Measurements from ENCODE around the gene HS1BP3.

HS1BP3 gene

GRCh38 chr2:20596193-20596972 lies 54.5 kb downstream of the HS1BP3 start:
- DNase-seq: no peak

GRCh38 chr2:20595439-20596192 lies 55.3 kb downstream of the HS1BP3 start:
- DNase-seq: no peak

- DNase-seq: no peak
Measured at GRCh38 chr2:20594957-20595356, 55.9 kb downstream of the HS1BP3 start.

GRCh38 chr2:20594048-20594750 lies 56.7 kb downstream of the HS1BP3 start:
- DNase-seq: no peak

GRCh38 chr2:20593072-20594034 lies 57.5 kb downstream of the HS1BP3 start:
- no peak for DNase-seq

GRCh38 chr2:20592106-20593071 lies 58.5 kb downstream of the HS1BP3 start:
- no peak for DNase-seq

- DNase-seq: peak; percentile 29
Measured at GRCh38 chr2:20590704-20591515, 60.0 kb downstream of the HS1BP3 start.

- no peak for DNase-seq
Measured at GRCh38 chr2:20589975-20590703, 60.8 kb downstream of the HS1BP3 start.

GRCh38 chr2:20588918-20589871 lies 61.7 kb downstream of the HS1BP3 start:
- DNase-seq: no peak

GRCh38 chr2:20585710-20586594 lies 64.9 kb downstream of the HS1BP3 start:
- DNase-seq: no peak

- DNase-seq: no peak
Measured at GRCh38 chr2:20585359-20585709, 65.6 kb downstream of the HS1BP3 start.

GRCh38 chr2:20584399-20585358 lies 66.2 kb downstream of the HS1BP3 start:
- DNase-seq: no peak

- DNase-seq: no peak
Measured at GRCh38 chr2:20584045-20584398, 66.9 kb downstream of the HS1BP3 start.

- no peak for DNase-seq
Measured at GRCh38 chr2:20583425-20583881, 67.4 kb downstream of the HS1BP3 start.

GRCh38 chr2:20582600-20583221 lies 68.2 kb downstream of the HS1BP3 start:
- no peak for DNase-seq
